GM12873 (cell line): ENCODE data around the gene ERC1.

Source experiments
- TF ChIP-seq, protein P1 (sequence below): IDR thresholded peaks from 2 replicates; pipeline ENCODE4 v1.5.1; 2012; ENCODE audit warnings: low read depth, mild to moderate bottlenecking, moderate library complexity, low read length, control low read depth; ENCODE audit not compliant: insufficient read depth; ENCODE audit errors: missing control alignments

Gene ERC1

DNA sequence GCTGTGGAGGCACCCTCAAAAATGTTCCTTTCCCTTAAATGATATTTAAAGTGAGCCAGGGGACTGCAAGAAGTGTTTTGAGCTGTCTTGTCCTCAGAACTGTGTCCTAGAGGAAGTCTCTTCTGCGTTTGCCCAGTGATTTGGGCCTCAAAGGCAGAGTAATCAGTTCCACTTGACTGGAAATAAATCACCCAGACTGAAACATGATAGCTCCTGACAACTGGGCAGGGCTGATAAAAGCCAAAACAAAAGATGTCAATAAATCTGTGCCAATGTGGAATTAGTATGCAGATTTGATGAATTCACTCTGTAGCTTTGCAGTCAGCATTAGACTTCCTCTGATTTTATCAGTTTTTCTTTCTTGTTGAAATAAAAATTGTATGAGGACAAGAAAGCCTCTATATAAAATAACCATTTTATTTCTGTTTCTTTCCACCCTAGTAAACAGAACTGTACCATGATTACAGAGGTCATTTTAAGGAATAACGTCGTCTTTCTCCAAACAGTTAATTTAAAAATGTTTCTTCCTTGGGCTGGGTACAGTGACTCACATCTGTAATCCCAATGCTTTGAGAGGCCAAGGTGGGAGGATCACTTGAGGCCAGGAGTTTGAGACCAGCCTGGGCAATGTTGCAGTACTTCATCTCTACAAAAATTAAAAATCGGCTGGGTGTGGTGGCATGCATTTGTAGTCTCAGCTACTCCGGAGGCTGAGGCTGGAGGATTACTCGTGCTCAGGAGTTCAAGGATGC, 180.8 kb downstream of the ERC1 start:
- TF ChIP-seq, protein P1, sequence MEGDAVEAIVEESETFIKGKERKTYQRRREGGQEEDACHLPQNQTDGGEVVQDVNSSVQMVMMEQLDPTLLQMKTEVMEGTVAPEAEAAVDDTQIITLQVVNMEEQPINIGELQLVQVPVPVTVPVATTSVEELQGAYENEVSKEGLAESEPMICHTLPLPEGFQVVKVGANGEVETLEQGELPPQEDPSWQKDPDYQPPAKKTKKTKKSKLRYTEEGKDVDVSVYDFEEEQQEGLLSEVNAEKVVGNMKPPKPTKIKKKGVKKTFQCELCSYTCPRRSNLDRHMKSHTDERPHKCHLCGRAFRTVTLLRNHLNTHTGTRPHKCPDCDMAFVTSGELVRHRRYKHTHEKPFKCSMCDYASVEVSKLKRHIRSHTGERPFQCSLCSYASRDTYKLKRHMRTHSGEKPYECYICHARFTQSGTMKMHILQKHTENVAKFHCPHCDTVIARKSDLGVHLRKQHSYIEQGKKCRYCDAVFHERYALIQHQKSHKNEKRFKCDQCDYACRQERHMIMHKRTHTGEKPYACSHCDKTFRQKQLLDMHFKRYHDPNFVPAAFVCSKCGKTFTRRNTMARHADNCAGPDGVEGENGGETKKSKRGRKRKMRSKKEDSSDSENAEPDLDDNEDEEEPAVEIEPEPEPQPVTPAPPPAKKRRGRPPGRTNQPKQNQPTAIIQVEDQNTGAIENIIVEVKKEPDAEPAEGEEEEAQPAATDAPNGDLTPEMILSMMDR, result no peak

DNA sequence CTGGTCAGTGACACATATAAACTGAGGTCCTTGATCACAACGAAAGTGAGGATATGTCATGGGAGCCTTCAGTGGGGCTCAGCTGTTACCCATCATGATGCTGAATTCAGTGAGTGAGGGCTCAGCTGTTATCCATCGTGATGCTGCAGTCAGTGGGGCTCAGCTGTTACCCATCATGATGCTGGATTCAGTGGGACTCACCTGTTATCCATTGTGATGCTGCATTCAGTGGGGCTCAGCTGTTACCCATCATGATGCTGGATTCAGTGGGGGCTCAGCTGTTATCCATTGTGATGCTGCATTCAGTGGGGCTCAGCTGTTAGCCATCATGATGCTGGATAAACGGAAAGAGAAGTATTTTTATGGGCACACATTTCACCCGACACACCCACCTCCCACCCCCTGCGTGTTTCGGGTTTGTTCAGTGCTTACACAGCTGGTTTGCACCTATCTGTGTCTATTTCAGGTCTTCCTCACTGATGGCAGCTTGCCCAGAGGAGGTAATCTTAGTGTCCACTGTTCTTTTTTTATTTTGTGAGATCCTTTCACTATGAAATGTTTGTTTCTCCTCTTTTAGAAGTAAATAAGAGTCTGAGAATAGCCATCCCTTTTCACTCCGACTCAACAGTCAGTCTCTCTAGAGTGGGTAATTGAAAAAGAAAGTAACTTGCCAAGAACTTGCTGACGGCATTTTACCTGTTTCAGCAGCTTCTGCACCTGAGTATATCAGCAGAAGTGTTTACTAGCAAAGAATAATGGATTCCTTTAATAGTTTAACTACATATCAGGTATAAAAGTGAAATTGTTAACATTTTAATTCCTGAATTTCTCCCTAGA, 183.0 kb downstream of the ERC1 start:
- TF ChIP-seq, protein P1, result no peak

DNA sequence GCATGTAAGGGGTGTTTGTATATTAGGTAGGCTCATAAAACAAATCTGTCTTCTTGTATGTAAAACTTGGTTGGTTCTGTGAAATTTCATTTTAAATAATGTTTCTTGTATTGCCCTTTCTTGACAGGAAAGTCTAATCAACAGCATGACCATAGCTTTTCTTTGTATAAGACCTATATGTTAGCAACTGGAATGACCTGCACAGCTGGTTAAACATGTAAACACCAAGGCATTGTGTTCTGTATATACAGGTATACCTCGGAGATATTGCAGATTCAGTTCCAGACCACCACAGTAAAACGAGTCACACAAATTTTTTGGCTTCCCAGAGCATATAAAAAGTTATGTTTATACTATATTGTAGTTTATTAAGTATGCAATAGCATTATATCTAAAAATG, 183.6 kb downstream of the ERC1 start:
- TF ChIP-seq, protein P1, result no peak

DNA sequence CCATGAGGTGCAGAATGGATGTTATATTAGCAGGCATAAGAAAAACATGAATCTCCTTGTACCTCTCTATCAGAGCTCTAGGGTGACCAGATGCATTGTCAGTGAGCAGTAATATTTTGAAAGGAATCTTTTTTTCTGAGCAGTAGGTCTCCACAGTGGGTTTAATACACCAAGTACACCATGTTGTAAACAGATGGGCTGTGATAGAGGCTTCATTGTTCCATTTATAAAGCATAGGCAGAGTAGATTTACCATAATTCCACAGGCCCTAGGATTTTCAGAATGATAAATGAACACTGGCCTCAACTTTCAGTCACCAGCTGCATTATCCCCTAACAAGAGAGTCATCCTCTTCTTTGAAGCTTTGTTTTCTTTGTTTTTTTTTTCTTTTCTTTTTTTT, 185.2 kb downstream of the ERC1 start:
- TF ChIP-seq, protein P1, result no peak

DNA sequence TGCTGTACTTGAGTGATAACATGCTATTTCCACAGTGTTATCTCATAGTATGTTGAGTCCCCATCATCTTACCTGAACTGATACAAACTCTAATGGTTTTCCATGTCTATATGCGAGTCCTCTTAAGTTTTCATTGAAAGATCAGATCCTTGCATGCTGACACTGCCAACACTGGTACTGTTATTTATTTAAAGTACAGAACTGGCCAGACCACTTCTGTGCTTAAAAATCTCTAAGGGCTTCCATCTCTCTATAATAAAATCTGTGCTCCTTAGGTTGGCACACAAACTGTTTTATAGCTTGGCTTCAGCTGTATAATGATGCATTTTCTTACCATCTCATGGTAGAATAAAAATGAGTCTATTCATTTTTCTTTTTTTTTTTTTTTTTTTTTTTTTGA, 188.1 kb downstream of the ERC1 start:
- TF ChIP-seq, protein P1, result no peak

DNA sequence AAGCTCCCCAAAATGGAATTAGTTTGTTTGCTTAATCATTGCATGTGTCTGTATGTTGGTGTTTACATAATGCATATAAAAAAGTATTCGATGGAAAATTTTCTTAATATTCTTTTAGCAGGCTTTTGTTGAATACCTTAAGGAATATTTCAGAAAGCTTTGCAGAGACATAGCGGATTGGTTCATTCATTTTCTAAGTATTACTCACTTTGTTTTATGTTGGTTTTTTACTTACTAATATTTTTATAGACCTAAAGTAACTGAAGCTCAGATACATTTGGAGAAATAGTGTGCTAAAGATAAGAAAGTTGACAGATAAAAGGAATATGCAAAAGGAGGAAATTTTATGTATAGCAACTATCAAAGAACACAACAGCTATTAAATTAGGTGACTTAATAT, 191.0 kb downstream of the ERC1 start:
- TF ChIP-seq, protein P1, result no peak

DNA sequence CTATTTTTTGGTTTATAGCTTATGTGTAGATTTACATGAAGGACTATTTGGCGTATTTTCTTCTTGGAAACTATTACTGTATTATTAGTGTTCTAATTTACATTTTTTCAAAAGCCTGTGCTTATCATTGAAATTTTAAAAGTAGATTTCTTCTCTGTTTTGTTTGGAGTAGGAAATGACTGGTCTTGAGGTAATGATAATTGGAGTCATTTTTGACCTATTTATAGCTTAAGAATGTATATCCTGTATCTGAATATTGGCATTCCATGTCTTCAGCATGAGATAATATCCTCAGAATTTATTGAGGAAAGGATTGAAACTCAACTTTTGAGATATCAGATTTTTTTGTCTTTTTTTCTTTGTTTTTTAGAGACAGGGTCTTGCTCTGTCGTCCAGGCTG, 193.4 kb downstream of the ERC1 start:
- TF ChIP-seq, protein P1, result no peak
